ENCODE measurements around the gene EVI5. TPM values are rescaled to one million over a fixed set of nuclear protein-coding genes. Genes with fewer than 3 reads are reported as not detected.

Gene EVI5
- total and polyA plus RNA-seq, 10 of the 15 experiments (the other 5 are each of a cell fraction or from before 2014, with no cell fraction given) = 0.27 to 6.8 (median 1.7) TPM

- in situ Hi-C loops (cut with MboI) = no loop called here
- Histone ChIP-seq H4K20me1 (ENCODE audit: control insufficient read depth, insufficient read depth) (no peaks in the 10 kb centered on the region), H3K27ac (ENCODE audit: control insufficient read depth, insufficient read depth) (no peak overlapping the region), H3K9me3 (replicated peaks; ENCODE audit: control insufficient read depth, insufficient read depth, low read length) (no peaks in the 10 kb centered on the region; the same call in 2 of the 3 replicates), H2AFZ (ENCODE audit: control insufficient read depth, low read depth, low read length) (no peak overlapping the region), H3K36me3 (ENCODE audit: control insufficient read depth in 2 of 2, insufficient read depth in 2 of 2, low read length in 1 of 2) (no peaks in the 10 kb centered on the region), H3K9ac (ENCODE audit: control insufficient read depth, insufficient read depth, low read length) (no peak overlapping the region), H3K4me2 (ENCODE audit: control insufficient read depth, insufficient read depth) (no peak overlapping the region), H3K27me3 (replicated peaks in 1 of 2; ENCODE audit: control insufficient read depth in 2 of 2, insufficient read depth in 2 of 2, low read length in 1 of 2) (no peaks in the 10 kb centered on the region), H3K4me1 (ENCODE audit: control insufficient read depth, insufficient read depth, low read length) (no peaks in the 10 kb centered on the region), H3K4me3 (no peak overlapping the region), H3K79me2 (ENCODE audit: control insufficient read depth, insufficient read depth, low read length) (no peaks in the 10 kb centered on the region)
- TF ChIP-seq RBBP5 (conservative IDR thresholded peaks at IDR 0.05) (no peak), ZNF217 (IDR thresholded peaks at IDR 0.05) (no peak), MAX (IDR thresholded peaks at IDR 0.05; ENCODE audit: low read depth, low read length) (no peak), RFX5 (IDR thresholded peaks at IDR 0.05; ENCODE audit: low read depth, low read length) (no peak), CREM (IDR thresholded peaks at IDR 0.05; ENCODE audit: low read depth) (no peak)
- CTCF ChIA-PET = interaction anchor here (1.6 kb wide), 1 partner anchor 15 kb away, joined by 4 read pairs; no protein-coding TSS in a partner anchor
- FAIRE-seq (no peak), ATAC-seq (no peak), DNase-seq (ENCODE audit: low read depth, low spot score) (no peak)
- no TSS peak for BruUV-seq (replicated peaks)
- intact Hi-C loops (cut with micrococcal nuclease; ENCODE audit: unreplicated experiment) = no loop called here
- SMC1A ChIA-PET (ENCODE audit: uncharacterized antibody, unreplicated experiment) = interaction anchor here (0.8 to 1.5 kb wide), 2 partner anchors 11 to 270 kb away, joined by 3 to 5 read pairs; no protein-coding TSS in a partner anchor
- POLR2A ChIA-PET = interaction anchor here (0.5 kb wide), 1 partner anchor 40 kb away, joined by 3 read pairs; no protein-coding TSS in a partner anchor
- 36% methylated on average over 3 of the region's 3 CpGs for WGBS (ENCODE audit: insufficient coverage, insufficient replicate concordance, low lambda C conversion rate, missing lambda C conversion rate)
- RAD21 ChIA-PET (ENCODE audit: unreplicated experiment) = no interaction called here
Measured at GRCh38 chr1:92764116-92764515, 20.8 kb downstream of the EVI5 start.

GRCh38 chr1:92762355-92762754, 22.6 kb downstream of the EVI5 start:
- no peaks in the 10 kb centered on the region for H3K79me2 ChIP-seq (ENCODE audit: control insufficient read depth, insufficient read depth, low read length)
- no peak for ATAC-seq
- SMC1A ChIA-PET (ENCODE audit: uncharacterized antibody, unreplicated experiment) = no interaction called here
- TF ChIP-seq MYC (IDR thresholded peaks at IDR 0.05; ENCODE audit: insufficient read depth, insufficient read length, insufficient replicate concordance, low read length, severe bottlenecking) (no peak), BRCA1 (IDR thresholded peaks at IDR 0.05; ENCODE audit: low read depth, low read length) (no peak), POLR2AphosphoS2 (IDR thresholded peaks at IDR 0.05; ENCODE audit: low read depth, low read length) (no peak), MLLT1 (IDR thresholded peaks at IDR 0.05) (no peak), ZNF384 (IDR thresholded peaks at IDR 0.05; ENCODE audit: borderline replicate concordance, low read depth, low read length) (no peak), ZZZ3 (IDR thresholded peaks at IDR 0.05; ENCODE audit: control insufficient read depth, insufficient read length, low read depth) (no peak), PAX8 (IDR thresholded peaks at IDR 0.05) (no peak), BMI1 (IDR thresholded peaks at IDR 0.05; ENCODE audit: borderline replicate concordance) (no peak)

More at GRCh38 chr1:92762355-92762754, 22.6 kb downstream of the EVI5 start:
- H3K4me3 ChIP-seq = no peak overlapping the region
- H3K4me1 ChIP-seq (ENCODE audit: control insufficient read depth, insufficient read depth, low read length) = no peaks in the 10 kb centered on the region
- no peak for FAIRE-seq
- ChIA-PET POLR2A (no interaction called here), CTCF (interaction anchor here (0.6 to 1.4 kb wide), 4 partner anchors 13 to 56 kb away, joined by 3 to 4 read pairs (median 4); no protein-coding TSS in a partner anchor), RAD21 (ENCODE audit: unreplicated experiment) (no interaction called here)
- in situ Hi-C loops (cut with MboI) = no loop called here
- intact Hi-C loops (cut with micrococcal nuclease; ENCODE audit: unreplicated experiment) = no loop called here
- H2AFZ ChIP-seq (ENCODE audit: control insufficient read depth, low read depth, low read length) = no peak overlapping the region
- no peaks in the 10 kb centered on the region; the same call in 2 of the 3 replicates for H3K9me3 ChIP-seq (replicated peaks; ENCODE audit: control insufficient read depth, insufficient read depth, low read length)
- no peaks in the 10 kb centered on the region for H3K36me3 ChIP-seq (ENCODE audit: control insufficient read depth in 2 of 2, insufficient read depth in 2 of 2, low read length in 1 of 2)
- no peaks in the 10 kb centered on the region for H3K27me3 ChIP-seq (replicated peaks in 1 of 2; ENCODE audit: control insufficient read depth in 2 of 2, insufficient read depth in 2 of 2, low read length in 1 of 2)
- DNase-seq (ENCODE audit: low read depth, low spot score) = no peak
- BruUV-seq (replicated peaks) = no TSS peak
- 91% methylated on average over 1 of the region's 1 CpG for WGBS (ENCODE audit: insufficient coverage, insufficient replicate concordance, low lambda C conversion rate, missing lambda C conversion rate)
- no peaks in the 10 kb centered on the region for H4K20me1 ChIP-seq (ENCODE audit: control insufficient read depth, insufficient read depth)
- no peak overlapping the region for H3K4me2 ChIP-seq (ENCODE audit: control insufficient read depth, insufficient read depth)
- no peak overlapping the region for H3K9ac ChIP-seq (ENCODE audit: control insufficient read depth, insufficient read depth, low read length)
- no peak overlapping the region for H3K27ac ChIP-seq (ENCODE audit: control insufficient read depth, insufficient read depth)
